Liver (tissue), 3 donors: ENCODE results near the gene MAPK11.

ENCODE experiments used
- CTCF ChIP-seq: fragments of 150-350 bp; IDR thresholded peaks from 2 replicates; pipeline ENCODE4 v1.5.1; 2017; ENCODE audit warnings: improper control_type of control experiment, low read depth, low read length; ENCODE audit not compliant: missing input control
- EGR1 ChIP-seq, 2 donors: IDR thresholded peaks; 2 replicates each; pipeline ENCODE4 v1.6.1; 2016 to 2018; ENCODE audit warnings: antibody characterized with exemption in 2 of 2, low read depth in 2 of 2
- FOXA1 ChIP-seq: IDR thresholded peaks from 2 replicates; pipeline ENCODE4 v1.6.1; 2016; ENCODE audit warnings: antibody characterized with exemption
- GABPA ChIP-seq, 2 donors: IDR thresholded peaks in 1 of 2; conservative IDR thresholded peaks in 1 of 2; 2 replicates each; pipeline ENCODE4 v1.6.1; 2016; ENCODE audit warnings: antibody characterized with exemption in 2 of 2, mild to moderate bottlenecking in 1 of 2, moderate library complexity in 1 of 2
- HNF4G ChIP-seq: IDR thresholded peaks from 2 replicates; pipeline ENCODE4 v1.6.1; 2016; ENCODE audit warnings: antibody characterized with exemption
- JUND ChIP-seq, 2 donors: IDR thresholded peaks; 2 replicates each; pipeline ENCODE4 v1.6.1; 2016; ENCODE audit warnings: antibody characterized with exemption in 2 of 2
- RAD21 ChIP-seq, 2 donors: IDR thresholded peaks; 2 replicates each; pipeline ENCODE4 v1.6.1; 2016; ENCODE audit warnings: antibody characterized with exemption in 2 of 2, mild to moderate bottlenecking in 2 of 2
- REST ChIP-seq: IDR thresholded peaks from 2 replicates; pipeline ENCODE4 v1.6.1; 2016; ENCODE audit warnings: antibody characterized with exemption, mild to moderate bottlenecking
- RXRA ChIP-seq, 2 donors: IDR thresholded peaks; 2 replicates each; pipeline ENCODE4 v1.6.1; 2017 to 2018; ENCODE audit warnings: antibody characterized with exemption in 2 of 2, mild to moderate bottlenecking in 1 of 2
- TAF1 ChIP-seq: conservative IDR thresholded peaks from 2 replicates; pipeline ENCODE4 v1.6.1; 2016; ENCODE audit warnings: antibody characterized with exemption, mild to moderate bottlenecking
- YY1 ChIP-seq: IDR thresholded peaks from 2 replicates; pipeline ENCODE4 v1.6.1; 2016; ENCODE audit warnings: antibody characterized with exemption, mild to moderate bottlenecking
- ZBTB33 ChIP-seq: IDR thresholded peaks from 2 replicates; pipeline ENCODE4 v1.6.1; 2016; ENCODE audit warnings: antibody characterized with exemption
- TF ChIP-seq, protein P1 (sequence below): IDR thresholded peaks from 2 replicates; pipeline ENCODE4 v1.6.1; 2016; ENCODE audit warnings: antibody characterized with exemption
- TF ChIP-seq, protein P2 (sequence below): IDR thresholded peaks from 2 replicates; pipeline ENCODE4 v1.6.1; 2016; ENCODE audit warnings: antibody characterized with exemption
- donor health status: healthy.
- donor health status: healthy.

GRCh38 chr22:50297510-50298265, 27.5 kb upstream of the MAPK11 start:
- TF ChIP-seq FOXA1 (no peak), CTCF (no peak), REST (no peak), EGR1 (IDR thresholded peaks at IDR 0.05; ENCODE audit: low read depth in 2 of 2) (no peak), TAF1 (no peak), YY1 (no peak), JUND (IDR thresholded peaks at IDR 0.05) (no peak), GABPA (IDR thresholded peaks at IDR 0.05 in 1 of 2, conservative IDR thresholded peaks at IDR 0.05 in 1 of 2) (no peak), ZBTB33 (no peak), HNF4G (no peak), RAD21 (IDR thresholded peaks at IDR 0.05) (no peak), RXRA (IDR thresholded peaks at IDR 0.05) (no peak)
- TF ChIP-seq, protein P1, sequence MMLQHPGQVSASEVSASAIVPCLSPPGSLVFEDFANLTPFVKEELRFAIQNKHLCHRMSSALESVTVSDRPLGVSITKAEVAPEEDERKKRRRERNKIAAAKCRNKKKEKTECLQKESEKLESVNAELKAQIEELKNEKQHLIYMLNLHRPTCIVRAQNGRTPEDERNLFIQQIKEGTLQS, result no peak
- TF ChIP-seq, protein P2, sequence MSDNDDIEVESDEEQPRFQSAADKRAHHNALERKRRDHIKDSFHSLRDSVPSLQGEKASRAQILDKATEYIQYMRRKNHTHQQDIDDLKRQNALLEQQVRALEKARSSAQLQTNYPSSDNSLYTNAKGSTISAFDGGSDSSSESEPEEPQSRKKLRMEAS, result no peak
